HCEC 1CT (cell line): ENCODE results near the gene SCAP.
A peak's percentile ranks its signal among the peaks of the same experiment; 100 is the strongest.
"Not testable (repeated sequence)": the region's sequence is repeated elsewhere in the genome, so short reads cannot be mapped to it uniquely, and the experiment has no call there.

ENCODE experiments used
- DNase-seq: peaks from one replicate; pipeline ENCODE4 v3.0.0-alpha.2; 2017

Gene SCAP

DNA sequence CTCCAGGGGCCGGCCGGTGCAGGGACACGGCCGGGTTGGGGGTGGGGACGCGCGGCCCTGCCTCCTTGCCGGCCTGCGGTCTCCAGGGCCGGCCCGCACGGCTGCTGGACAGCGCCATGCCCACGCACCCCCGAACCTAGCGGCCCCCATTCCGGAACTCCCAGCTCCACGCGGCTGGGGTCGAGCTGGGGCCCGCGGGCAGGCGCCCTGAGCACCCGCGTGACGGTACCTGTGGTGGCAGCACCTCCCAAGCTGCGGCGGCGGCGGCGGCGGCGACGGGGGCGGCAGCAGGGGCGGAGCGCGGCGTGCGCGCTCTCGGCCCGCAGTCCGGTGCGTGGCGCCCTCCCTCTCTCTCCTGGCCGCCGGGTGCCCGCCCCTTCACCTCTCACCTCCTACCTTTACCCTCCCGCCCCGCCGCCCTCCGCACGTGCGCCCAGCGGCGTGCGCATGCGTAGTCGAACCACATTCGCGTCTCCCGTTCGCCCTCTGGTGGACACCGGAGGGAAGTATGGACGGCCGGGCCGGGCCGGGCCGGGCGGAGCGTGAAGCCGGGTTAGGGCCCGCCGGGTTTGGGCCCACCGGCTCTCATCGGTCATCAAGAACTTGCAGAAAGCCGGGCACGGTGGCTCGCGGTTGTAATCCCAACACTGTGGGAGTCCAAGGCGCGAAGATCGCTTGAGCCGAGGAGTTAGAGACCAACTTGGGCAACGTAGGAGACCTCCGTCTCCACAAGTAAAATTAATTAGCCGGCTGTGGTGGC is at the start of gene SCAP:
TSS of gene SCAP (minus strand) at position 372 of the 760 bp plus-strand sequence. CDS start 32,948 bp downstream, outside the sequence.
- DNase-seq = peak; percentile 86

GRCh38 chr3:47523310-47524073 is 47.8 kb upstream of the SCAP start:
- no peak for DNase-seq

GRCh38 chr3:47522082-47522987 is 46.6 kb upstream of the SCAP start:
- peak; percentile 81 for DNase-seq

DNA sequence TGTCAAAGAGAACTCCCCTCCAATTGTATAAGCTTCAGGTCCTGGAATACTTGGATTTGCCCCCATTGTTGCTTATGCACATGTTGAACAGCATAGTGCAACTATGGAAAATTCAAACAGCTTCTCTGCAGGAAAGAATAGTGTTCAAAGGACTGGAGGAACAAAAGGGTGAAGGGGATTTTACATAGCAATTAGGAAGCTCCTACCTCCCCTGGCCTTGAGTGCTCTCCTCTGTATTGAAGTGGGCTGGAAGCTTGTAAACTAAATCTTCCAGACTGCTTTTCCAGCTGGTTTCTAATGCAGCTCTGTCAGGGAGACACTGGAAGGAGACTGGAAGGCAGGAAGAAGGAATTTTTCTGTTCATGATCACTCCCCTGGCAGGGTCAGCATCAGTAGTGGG is 45.0 kb upstream of the SCAP start:
- DNase-seq = no peak

- DNase-seq = no peak
Observed at GRCh38 chr3:47517937-47518336, 42.2 kb upstream of the SCAP start.

- DNase-seq = no peak
Observed at GRCh38 chr3:47515864-47516319, 40.2 kb upstream of the SCAP start.

DNA sequence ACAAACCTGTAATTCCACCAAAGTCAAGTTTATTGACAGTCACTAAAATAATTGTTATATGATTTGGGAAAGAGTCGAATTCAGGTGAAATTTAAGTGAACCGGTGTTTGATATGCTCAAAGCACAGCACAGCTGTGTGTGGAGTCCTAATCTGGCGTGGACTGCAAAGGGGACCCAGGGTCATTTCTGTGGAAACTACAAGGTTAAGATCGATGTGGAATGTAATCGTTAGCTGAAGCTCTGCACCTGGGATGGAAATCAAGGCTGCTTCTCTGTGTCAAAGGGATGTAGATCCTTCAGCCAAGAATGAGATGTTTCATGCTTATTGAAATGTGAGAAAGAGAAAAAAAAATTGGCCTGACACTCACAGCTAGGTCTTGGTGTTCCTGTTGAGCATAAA is 39.4 kb upstream of the SCAP start:
- DNase-seq = no peak

GRCh38 chr3:47513125-47513929 is 37.6 kb upstream of the SCAP start, which contains the start of gene ELP6:
ELP6 (minus strand) TSS chr3:47513712; CDS start chr3:47513590, 122 bp downstream.
- peak; percentile 97 for DNase-seq

DNA sequence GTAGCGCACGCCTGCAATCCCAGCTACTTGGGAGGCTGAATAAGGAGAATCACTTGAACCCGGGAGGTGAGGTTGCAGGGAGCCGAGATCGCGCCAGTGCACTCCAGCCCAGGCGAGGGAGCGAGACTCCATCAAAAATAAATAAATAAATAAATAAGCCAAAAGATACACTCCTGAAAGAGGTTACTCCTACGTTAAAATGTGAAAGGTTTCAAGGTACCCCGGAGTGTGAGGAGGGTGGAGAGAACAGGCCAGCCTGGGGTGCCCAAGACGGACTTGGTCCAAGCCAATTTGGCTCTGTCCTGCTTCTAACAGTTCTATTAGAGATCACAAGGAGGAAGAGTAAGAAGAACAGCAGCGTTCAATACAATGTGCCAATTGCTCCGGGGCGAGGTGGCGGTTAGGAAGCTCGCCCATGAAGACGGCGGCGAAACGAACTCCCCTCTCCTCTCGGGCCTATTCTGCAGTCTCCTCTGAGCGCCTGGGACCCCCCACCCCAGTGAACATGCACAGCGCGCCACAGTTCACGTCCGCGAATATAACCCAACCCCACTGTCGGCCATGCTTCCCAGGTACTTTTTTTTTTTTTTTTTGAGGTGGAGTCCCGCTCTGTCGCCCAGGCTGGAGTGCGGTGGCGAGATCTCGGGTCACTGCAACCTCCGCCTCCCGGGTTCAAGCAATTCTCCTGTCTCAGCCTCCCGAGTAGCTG is 36.8 kb upstream of the SCAP start:
- no peak for DNase-seq

DNA sequence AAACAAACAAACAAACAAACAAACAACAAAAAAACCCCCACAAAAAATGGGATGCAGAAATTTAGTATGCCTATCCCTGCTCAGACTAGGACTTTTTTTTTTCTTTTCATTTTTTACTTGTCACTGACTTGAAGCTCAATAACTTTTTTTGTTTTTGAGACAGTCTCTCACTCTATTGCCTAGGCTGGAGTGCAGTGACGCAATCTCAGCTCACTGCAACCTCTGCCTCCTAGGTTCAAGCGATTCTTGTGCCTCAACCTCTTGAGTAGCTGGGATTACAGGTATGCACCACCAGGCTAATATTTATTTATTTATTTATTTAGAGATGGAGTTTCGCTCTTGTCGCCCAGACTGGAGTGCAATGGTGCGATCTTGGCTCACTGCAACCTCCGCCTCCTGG is 29.5 kb upstream of the SCAP start:
- DNase-seq = not testable (repeated sequence)

GRCh38 chr3:47504113-47504512 is 28.4 kb upstream of the SCAP start:
- no peak for DNase-seq

GRCh38 chr3:47503033-47503432 is 27.3 kb upstream of the SCAP start:
- no peak for DNase-seq

- DNase-seq = no peak
Observed at GRCh38 chr3:47496892-47497291, 21.2 kb upstream of the SCAP start.

GRCh38 chr3:47495886-47496285 is 20.1 kb upstream of the SCAP start:
- DNase-seq = no peak

DNA sequence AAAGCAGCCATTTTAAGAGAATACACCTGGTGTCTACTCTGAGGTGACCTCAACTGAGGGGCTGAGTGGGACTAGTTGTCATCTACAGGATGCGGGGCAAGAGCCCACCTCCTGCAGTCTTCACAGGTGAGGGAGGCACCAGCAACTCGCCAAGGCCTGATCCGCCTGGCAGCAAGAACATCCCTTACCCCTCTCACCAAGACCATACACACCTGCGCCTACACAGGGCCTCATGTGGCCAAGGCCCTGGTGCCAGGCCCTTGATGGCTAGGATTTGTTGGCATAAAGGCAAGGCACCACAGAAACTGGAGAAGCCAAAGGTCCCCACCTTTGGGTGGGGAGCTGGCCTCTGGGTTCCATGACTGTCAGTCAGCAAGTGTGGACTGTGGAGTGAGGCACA is 19.4 kb upstream of the SCAP start:
- DNase-seq = no peak

- no peak for DNase-seq
Observed at GRCh38 chr3:47491777-47492176, 16.0 kb upstream of the SCAP start.

- no peak for DNase-seq
Observed at GRCh38 chr3:47491186-47491585, 15.4 kb upstream of the SCAP start.

GRCh38 chr3:47487265-47487664 is 11.5 kb upstream of the SCAP start:
- DNase-seq = no peak

- DNase-seq = no peak
Observed at GRCh38 chr3:47485812-47486211, 10.1 kb upstream of the SCAP start.

- DNase-seq = no peak
Observed at GRCh38 chr3:47482366-47482765, 6.6 kb upstream of the SCAP start.

DNA sequence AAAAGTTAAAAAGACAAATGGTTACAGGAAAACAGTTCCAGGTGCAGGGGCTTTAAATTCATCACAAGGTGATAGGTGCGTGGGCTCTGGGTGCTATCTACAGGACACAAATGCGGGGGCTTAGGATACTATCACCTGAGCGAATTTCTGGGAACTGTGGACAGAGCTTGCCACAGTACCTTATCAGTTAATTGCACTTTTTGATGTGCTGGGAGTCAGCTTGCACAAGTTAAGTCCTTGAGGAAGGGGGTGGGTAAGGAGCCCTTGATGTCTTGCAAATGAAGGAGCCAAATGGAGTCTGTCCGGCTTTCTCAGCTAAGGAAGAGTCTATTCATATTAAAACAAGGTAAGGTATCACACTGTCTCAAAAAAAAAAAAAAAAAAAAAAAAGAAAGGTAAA is 6.0 kb upstream of the SCAP start:
- DNase-seq = not testable (repeated sequence)
